Lower lobe of right lung (tissue), 2 donors: ENCODE results near the gene TBC1D7. TPM values are rescaled to one million over a fixed set of nuclear protein-coding genes. Genes with fewer than 3 reads are reported as not detected.

Experiments
- ATAC-seq, 2 donors: fragments of 200-7000 bp; cut with Tn5 transposase; one replicate each; pipeline ENCODE4 v1.9.1; 2020 to 2022; ENCODE audit warnings: mild to moderate bottlenecking in 2 of 2, moderate library complexity in 2 of 2
- DNase-seq: peaks from one replicate; pipeline ENCODE4 v3.0.0-alpha.2; 2020
- H3K27ac ChIP-seq: fragments of 200-600 bp; one replicate; pipeline ENCODE4 v1.8.0; 2022
- H3K27me3 ChIP-seq: fragments of 200-600 bp; one replicate; pipeline ENCODE4 v1.8.0; 2022; ENCODE audit warnings: low read depth
- H3K36me3 ChIP-seq: fragments of 200-600 bp; one replicate; pipeline ENCODE4 v1.8.0; 2022; ENCODE audit warnings: mild to moderate bottlenecking
- H3K4me1 ChIP-seq: fragments of 200-600 bp; one replicate; pipeline ENCODE4 v1.8.0; 2022
- H3K4me3 ChIP-seq: fragments of 200-600 bp; one replicate; pipeline ENCODE4 v1.8.0; 2022; ENCODE audit warnings: mild to moderate bottlenecking
- H3K9me3 ChIP-seq: fragments of 200-600 bp; one replicate; pipeline ENCODE4 v1.8.0; 2022
- intact Hi-C: fragments of 100-400 bp; cut with DNase I; formaldehyde crosslinking; loops from one replicate; pipeline ENCODE4 v1.11.0; 2022
- total RNA-seq: library from RNA; stranded (reverse); fragmentation: NEBNext Ultra II Directional; extraction: Animal tissue kit (Norgen Biotek cat#: 25700); gene quantifications from one replicate; pipeline ENCODE4 v1.2.1, GENCODE V29; 2021
- TF ChIP-seq, protein P1 (sequence below): fragments of 200-600 bp; IDR thresholded peaks from one replicate; pipeline ENCODE4 v1.8.0; 2022; ENCODE audit warnings: antibody characterized with exemption, mild to moderate bottlenecking
- donor health status: DM: no; HTN: yes; CAD: no; lungs with severe emphysema.

TBC1D7 gene
- total RNA-seq, 1 donor from 2014 or later: 18.8 TPM

DNA sequence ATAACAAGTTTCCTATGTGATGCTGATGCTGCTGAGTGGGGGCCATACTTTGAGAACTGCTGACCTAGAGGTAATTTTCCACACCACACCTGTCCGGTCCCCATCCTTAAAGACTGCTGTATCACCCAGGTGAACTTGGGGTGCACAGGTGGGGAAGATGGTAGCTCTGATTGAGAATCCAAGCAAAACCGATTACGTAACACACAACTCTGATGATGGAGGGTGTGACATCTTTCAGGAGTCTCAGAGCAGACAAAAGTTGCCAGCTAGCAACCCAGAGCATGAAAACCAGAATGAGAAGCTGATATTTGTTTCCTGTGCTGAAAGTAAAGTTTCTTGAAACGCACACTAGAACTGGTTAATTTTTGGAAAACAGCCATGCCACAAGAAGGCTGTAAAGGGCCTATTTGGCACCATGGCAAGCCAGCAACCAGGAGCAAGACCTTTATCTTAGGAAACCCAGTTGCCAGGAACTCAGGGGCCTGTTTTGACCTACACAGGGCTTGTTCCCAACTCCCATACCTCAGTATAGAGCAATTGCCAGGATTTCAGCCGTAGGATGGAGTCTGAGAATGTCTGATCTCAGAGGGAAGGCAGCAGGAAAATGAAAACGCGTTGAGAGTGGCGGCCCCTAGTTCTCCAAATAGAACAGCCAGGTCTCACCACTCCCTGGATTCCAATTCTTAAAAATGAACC is 21.6 kb upstream of the TBC1D7 start:
- Histone ChIP-seq H3K36me3 (no peaks in the 10 kb centered on the region), H3K9me3 (no peaks in the 10 kb centered on the region), H3K4me1 (peaks cover 14% of the 10 kb centered on the region), H3K27ac (no peak overlapping the region), H3K4me3 (no peak overlapping the region), H3K27me3 (no peaks in the 10 kb centered on the region)
- ATAC-seq (no peak), DNase-seq (no peak)
- intact Hi-C loops: no loop called here
- TF ChIP-seq, protein P1, sequence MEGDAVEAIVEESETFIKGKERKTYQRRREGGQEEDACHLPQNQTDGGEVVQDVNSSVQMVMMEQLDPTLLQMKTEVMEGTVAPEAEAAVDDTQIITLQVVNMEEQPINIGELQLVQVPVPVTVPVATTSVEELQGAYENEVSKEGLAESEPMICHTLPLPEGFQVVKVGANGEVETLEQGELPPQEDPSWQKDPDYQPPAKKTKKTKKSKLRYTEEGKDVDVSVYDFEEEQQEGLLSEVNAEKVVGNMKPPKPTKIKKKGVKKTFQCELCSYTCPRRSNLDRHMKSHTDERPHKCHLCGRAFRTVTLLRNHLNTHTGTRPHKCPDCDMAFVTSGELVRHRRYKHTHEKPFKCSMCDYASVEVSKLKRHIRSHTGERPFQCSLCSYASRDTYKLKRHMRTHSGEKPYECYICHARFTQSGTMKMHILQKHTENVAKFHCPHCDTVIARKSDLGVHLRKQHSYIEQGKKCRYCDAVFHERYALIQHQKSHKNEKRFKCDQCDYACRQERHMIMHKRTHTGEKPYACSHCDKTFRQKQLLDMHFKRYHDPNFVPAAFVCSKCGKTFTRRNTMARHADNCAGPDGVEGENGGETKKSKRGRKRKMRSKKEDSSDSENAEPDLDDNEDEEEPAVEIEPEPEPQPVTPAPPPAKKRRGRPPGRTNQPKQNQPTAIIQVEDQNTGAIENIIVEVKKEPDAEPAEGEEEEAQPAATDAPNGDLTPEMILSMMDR: no peak

DNA sequence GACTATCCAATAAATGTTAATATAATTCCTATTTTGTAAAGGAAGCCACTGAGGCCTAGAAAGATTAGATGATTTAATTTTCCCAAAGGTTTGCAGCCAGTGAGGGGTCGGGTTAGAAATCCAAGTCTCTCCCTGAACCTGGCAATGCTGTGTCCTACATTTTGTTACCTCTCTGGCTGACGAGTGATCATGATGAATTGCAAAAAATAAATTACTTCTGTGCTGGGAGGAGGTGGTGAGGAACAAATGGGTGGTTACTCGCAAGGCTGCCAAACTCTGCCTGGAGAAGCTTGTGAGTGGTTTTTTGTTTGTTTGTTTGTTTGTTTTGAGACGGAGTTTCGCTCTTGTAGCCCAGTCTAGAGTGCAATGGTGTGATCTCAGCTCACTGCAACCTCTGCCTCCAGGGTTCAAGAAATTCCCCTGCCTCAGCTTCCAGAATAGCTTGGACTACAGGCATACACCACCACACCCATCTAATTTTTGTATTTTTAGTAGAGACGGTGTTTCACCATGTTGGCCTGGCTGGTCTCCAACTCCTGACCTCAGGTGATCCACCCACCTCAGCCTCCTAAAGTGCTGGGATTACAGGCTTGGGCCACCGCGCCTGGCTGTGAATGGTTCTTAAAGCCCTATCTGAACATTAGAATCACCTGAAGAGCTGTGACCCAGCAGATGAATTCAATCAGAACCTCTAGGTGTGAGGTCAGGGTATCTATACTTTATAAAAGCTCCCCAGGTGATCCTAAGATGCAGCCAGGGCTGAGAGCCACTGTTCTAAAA is 20.2 kb upstream of the TBC1D7 start:
- no peak overlapping the region for H3K4me3 ChIP-seq
- TF ChIP-seq, protein P1: no peak
- no peaks in the 10 kb centered on the region for H3K36me3 ChIP-seq
- no peak for DNase-seq
- no peaks in the 10 kb centered on the region for H3K27me3 ChIP-seq
- no peaks in the 10 kb centered on the region for H3K4me1 ChIP-seq
- intact Hi-C loops: no loop called here
- no peak for ATAC-seq
- no peaks in the 10 kb centered on the region for H3K9me3 ChIP-seq
- H3K27ac ChIP-seq: no peak overlapping the region

DNA sequence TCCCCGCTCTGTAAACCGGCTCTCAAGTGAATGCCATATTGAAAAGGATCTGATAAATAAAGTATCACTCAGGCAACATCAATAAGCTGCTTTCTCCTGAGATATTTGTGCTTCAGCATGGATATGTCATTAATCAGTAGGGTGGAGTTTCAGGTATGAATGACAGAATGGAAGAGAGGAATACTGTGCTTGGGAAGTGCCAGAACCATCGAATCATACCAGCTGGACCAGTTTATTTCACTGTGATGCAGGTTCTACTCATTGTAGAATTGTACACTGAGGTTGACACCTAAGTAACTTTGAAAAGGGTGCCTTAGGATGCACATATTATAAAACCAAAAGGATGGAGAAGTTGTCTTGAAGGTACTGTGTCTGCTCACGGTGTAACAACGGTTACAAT is 17.9 kb upstream of the TBC1D7 start:
- no peaks in the 10 kb centered on the region for H3K4me1 ChIP-seq
- H3K4me3 ChIP-seq: no peak overlapping the region
- no peaks in the 10 kb centered on the region for H3K27me3 ChIP-seq
- intact Hi-C loops: no loop called here
- TF ChIP-seq, protein P1: no peak
- DNase-seq: no peak
- no peaks in the 10 kb centered on the region for H3K36me3 ChIP-seq
- no peak overlapping the region for H3K27ac ChIP-seq
- H3K9me3 ChIP-seq: no peaks in the 10 kb centered on the region
- no peak for ATAC-seq

DNA sequence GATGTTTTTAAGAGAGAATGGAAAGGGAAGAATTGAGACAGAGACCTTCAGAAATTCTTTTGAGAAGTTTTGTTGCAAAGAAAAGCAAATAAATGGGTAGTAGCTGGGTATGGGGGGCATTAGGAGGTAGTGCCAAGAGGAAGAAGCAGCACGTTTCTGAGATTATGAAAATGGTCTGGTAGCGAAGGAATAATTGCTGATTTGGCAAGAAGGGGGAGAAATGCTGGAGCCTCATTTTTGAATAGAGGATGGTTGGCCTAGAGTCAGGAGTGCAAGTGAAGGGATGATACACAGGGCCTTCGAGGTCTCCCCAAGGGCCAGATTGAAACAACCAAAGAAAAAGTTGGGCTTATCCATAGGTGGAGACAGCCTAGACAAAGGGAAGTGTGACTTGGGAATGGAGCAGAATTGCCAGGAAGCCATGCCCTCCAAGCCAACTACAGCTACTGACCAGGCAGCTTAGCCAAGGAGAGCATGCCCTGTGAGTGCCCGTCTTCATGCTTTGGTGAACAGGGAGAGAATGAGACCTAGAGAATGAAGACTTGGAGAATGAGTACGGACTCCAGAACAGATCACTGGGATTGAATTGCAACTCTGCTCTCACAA is 14.2 kb upstream of the TBC1D7 start:
- no peak overlapping the region for H3K4me3 ChIP-seq
- H3K27ac ChIP-seq: no peak overlapping the region
- no peaks in the 10 kb centered on the region for H3K9me3 ChIP-seq
- H3K27me3 ChIP-seq: no peaks in the 10 kb centered on the region
- intact Hi-C loops: no loop called here
- H3K36me3 ChIP-seq: no peaks in the 10 kb centered on the region
- TF ChIP-seq, protein P1: no peak
- no peak for DNase-seq
- no peak for ATAC-seq
- no peaks in the 10 kb centered on the region for H3K4me1 ChIP-seq

GRCh38 chr6:13339863-13340630 is 11.7 kb upstream of the TBC1D7 start:
- Histone ChIP-seq H3K27ac (no peak overlapping the region), H3K9me3 (no peaks in the 10 kb centered on the region), H3K4me3 (no peak overlapping the region), H3K4me1 (no peaks in the 10 kb centered on the region), H3K27me3 (no peaks in the 10 kb centered on the region), H3K36me3 (no peaks in the 10 kb centered on the region)
- DNase-seq (no peak), ATAC-seq (no peak)
- intact Hi-C loops: no loop called here
- TF ChIP-seq, protein P1: no peak
